ENCODE measurements around the gene PRR13. TPM values are rescaled to one million over a fixed set of nuclear protein-coding genes. Genes with fewer than 3 reads are reported as not detected.

The PRR13 gene
- total and polyA plus RNA-seq, 9 of the 15 experiments (the other 6 are each of a cell fraction or from before 2014, with no cell fraction given), result 117 to 835 (median 285) TPM

- Histone ChIP-seq H3K36me3 (ENCODE audit: control insufficient read depth, insufficient read depth, low read length) (peaks cover 34% of the 10 kb centered on the region; the same call in 2 of the 3 replicates), H3K9me1 (ENCODE audit: control insufficient read depth, insufficient read depth, low read length) (no peaks in the 10 kb centered on the region), H4K20me1 (replicated peaks; ENCODE audit: control insufficient read depth, insufficient read depth, low read length) (0 out of 2 replicates have a peak, but pooled peaks cover 8% of the 10 kb centered on the region), H2AFZ (ENCODE audit: low read depth, low read length) (no peak overlapping the region), H3K4me3 (no peak overlapping the region), H3K9ac (ENCODE audit: insufficient read depth in 1 of 2, low read depth in 2 of 2, low read length in 2 of 2) (peak overlapping the region in 1 of 2 experiments; percentile 20; a peak in 1 of 4 replicates), H3K27ac (ENCODE audit: extremely low read depth, low read depth, low read length) (no peak overlapping the region), H3K27me3 (ENCODE audit: control insufficient read depth in 2 of 2, insufficient read depth in 2 of 2, low read length in 2 of 2) (no peaks in the 10 kb centered on the region), H3K4me1 (replicated peaks in 1 of 2; ENCODE audit: control insufficient read depth in 2 of 2, insufficient read depth in 2 of 2, low read length in 2 of 2) (peaks cover 10 to 33% of the 10 kb centered on the region in 2 experiments; a peak in 4 of 5 replicates), H3K9me3 (replicated peaks; ENCODE audit: control insufficient read depth, insufficient read depth, low read depth, low read length) (no peaks in the 10 kb centered on the region), H3K79me2 (ENCODE audit: control insufficient read depth, insufficient read depth, low read length) (no peaks in the 10 kb centered on the region), H3K4me2 (ENCODE audit: insufficient read depth, low read length) (no peak overlapping the region)
- no TSS peak for BruUV-seq (replicated peaks)
- POLR2A ChIA-PET, result interaction anchor here (0.6 to 2.5 kb wide), 11 partner anchors 8 to 247 kb away, joined by 3 to 13 read pairs (median 4); partner anchors contain the start of genes NPFF and TARBP2
- no peak for DNase-seq (ENCODE audit: extremely low read depth in 1 of 4, low spot score in 3 of 4)
- WGBS (ENCODE audit: insufficient coverage, low coverage, missing lambda C conversion rate), result 76% methylated on average over 5 of the region's 5 CpGs
- TF ChIP-seq SNAPC5 (CRISPR knock-in tag; IDR thresholded peaks at IDR 0.05) (no peak), SRSF3 (IDR thresholded peaks at IDR 0.05; ENCODE audit: insufficient read depth, low read length) (no peak), STAG1 (CRISPR knock-in tag; IDR thresholded peaks at IDR 0.05; ENCODE audit: borderline replicate concordance) (no peak), TGIF2 (CRISPR knock-in tag; IDR thresholded peaks at IDR 0.05) (no peak), NFXL1 (CRISPR knock-in tag; IDR thresholded peaks at IDR 0.05) (no peak), CBX3 (IDR thresholded peaks at IDR 0.05; ENCODE audit: borderline replicate concordance in 1 of 2, low read length in 2 of 2) (no peak), OTX1 (CRISPR knock-in tag; IDR thresholded peaks at IDR 0.05) (no peak), TFE3 (CRISPR knock-in tag; IDR thresholded peaks at IDR 0.05) (no peak), SIN3A (IDR thresholded peaks at IDR 0.05; ENCODE audit: borderline replicate concordance in 2 of 2, control insufficient read depth in 1 of 2, low read depth in 2 of 2, low read length in 2 of 2) (no peak), BRD4 (IDR thresholded peaks at IDR 0.05) (no peak), MTF1 (CRISPR knock-in tag; IDR thresholded peaks at IDR 0.05; ENCODE audit: borderline replicate concordance) (no peak), NFIC (IDR thresholded peaks at IDR 0.05) (no peak), ARID1B (IDR thresholded peaks at IDR 0.05) (no peak), FOXM1 (IDR thresholded peaks at IDR 0.05; ENCODE audit: low read depth) (no peak), FOXM1 (CRISPR knock-in tag; IDR thresholded peaks at IDR 0.05; ENCODE audit: low read depth) (no peak), KAT7 (CRISPR knock-in tag; IDR thresholded peaks at IDR 0.05; ENCODE audit: borderline replicate concordance) (no peak), CEBPG (CRISPR knock-in tag; IDR thresholded peaks at IDR 0.05) (no peak), CEBPG (tag; conservative IDR thresholded peaks at IDR 0.05 in 1 of 2, IDR thresholded peaks at IDR 0.05 in 1 of 2) (no peak)
- no peak for ATAC-seq
- intact Hi-C loops (cut with micrococcal nuclease) (no loop called here), in situ Hi-C loops (cut with MboI) (no loop called here)
- CTCF ChIA-PET (ENCODE audit: low intra/inter-chr PET ratio), result no interaction called here
- FAIRE-seq, result peak; percentile 32
Observed at GRCh38 chr12:53489242-53489864, 47.8 kb downstream of the PRR13 start.

Measured in K562 (cell line).